Left lung (tissue), 10 donors: ENCODE data around the gene NCEH1. TPM values are rescaled to one million over a fixed set of nuclear protein-coding genes. Genes with fewer than 3 reads are reported as not detected.
A peak's percentile ranks its signal among the peaks of the same experiment; 100 is the strongest.

ENCODE experiments used
- ATAC-seq: fragments of 200-7000 bp; cut with Tn5 transposase; one replicate; pipeline ENCODE4 v1.9.1; 2020; ENCODE audit warnings: moderate library complexity
- DNase-seq, 4 donors: peaks; one replicate each; pipeline ENCODE4 v3.0.0-alpha.2; 2013 to 2020
- H3K27ac ChIP-seq, 2 donors: fragments of 200-600 bp; sonication (generic) in 1 of 2; one replicate each; pipeline versions ENCODE4 v1.5.0 to v1.8.0; 2020 to 2021
- H3K27me3 ChIP-seq, 2 donors: fragments of 200-600 bp; sonication (generic) in 1 of 2; one replicate each; pipeline versions ENCODE4 v1.5.0 to v1.8.0; 2020 to 2021
- H3K36me3 ChIP-seq, 2 donors: fragments of 200-600 bp; sonication (generic) in 1 of 2; one replicate each; pipeline versions ENCODE4 v1.5.0 to v1.8.0; 2020 to 2021
- H3K4me1 ChIP-seq, 2 donors: fragments of 200-600 bp; one replicate each; pipeline ENCODE4 v1.8.0; 2021
- H3K4me3 ChIP-seq, 2 donors: fragments of 200-600 bp; sonication (generic) in 1 of 2; one replicate each; pipeline versions ENCODE4 v1.5.0 to v1.8.0; 2020 to 2021; ENCODE audit warnings: mild to moderate bottlenecking in 1 of 2
- H3K9me3 ChIP-seq, 2 donors: fragments of 200-600 bp; sonication (generic) in 1 of 2; one replicate each; pipeline versions ENCODE4 v1.5.0 to v1.8.0; 2020 to 2021
- intact Hi-C, 2 donors: fragments of 100-400 bp; cut with DNase I; formaldehyde crosslinking; loops; one replicate each; pipeline versions ENCODE4 v1.11.2 to v1.14.2; 2022
- polyA plus RNA-seq, 6 donors: library from polyadenylated mRNA; unstranded; fragments of 120-200 nt; gene quantifications; one replicate each; pipeline ENCODE4 v1.2.1, GENCODE V29; 2013; ENCODE audit not compliant: insufficient read length in 6 of 6
- total RNA-seq, 2 donors: library from RNA; stranded (reverse); fragmentation: NEBNext Ultra II Directional; extraction: Animal tissue kit (Norgen Biotek cat#: 25700); gene quantifications; one replicate each; pipeline ENCODE4 v1.2.1, GENCODE V29; 2021
- TF ChIP-seq, protein P1 (sequence below), 2 donors: fragments of 200-600 bp; sonication (generic) in 1 of 2; IDR thresholded peaks; one replicate each; pipeline versions ENCODE4 v1.5.0 to v1.8.0; 2021; ENCODE audit warnings: antibody characterized with exemption in 2 of 2
- donor health status: DM: no; HTN: yes; CAD: no.
- donor health status: DM: no; HTN: no; CAD: no.

Gene NCEH1
- total and polyA plus RNA-seq, 8 donors = 2.8 to 66.6 (median 3.3) TPM

DNA sequence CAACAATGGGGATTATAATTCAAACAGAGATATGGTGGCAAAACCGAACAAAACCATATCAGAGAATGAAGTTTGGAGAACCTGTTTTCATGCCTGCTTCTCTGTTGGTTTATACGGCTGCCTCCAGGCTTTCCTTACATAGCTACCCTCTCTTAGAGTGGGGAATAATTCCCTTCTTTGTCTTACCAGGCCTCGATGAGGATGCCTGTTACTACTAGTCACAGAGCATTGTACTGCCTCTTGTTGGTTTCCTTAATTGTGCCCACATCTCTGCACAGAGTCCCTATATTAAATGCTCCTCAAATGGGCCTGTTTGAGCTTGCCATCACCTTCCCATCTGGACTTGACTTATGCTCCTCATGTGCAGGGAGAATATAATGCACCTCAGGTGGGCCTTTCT lies 92.9 kb downstream of the NCEH1 start:
- Histone ChIP-seq H3K27ac (no peak overlapping the region), H3K9me3 (peaks cover 0 to 13% of the 10 kb centered on the region in 2 donors), H3K27me3 (no peaks in the 10 kb centered on the region), H3K36me3 (no peaks in the 10 kb centered on the region), H3K4me3 (no peak overlapping the region), H3K4me1 (peaks cover 6 to 24% of the 10 kb centered on the region in 2 donors)
- TF ChIP-seq, protein P1, sequence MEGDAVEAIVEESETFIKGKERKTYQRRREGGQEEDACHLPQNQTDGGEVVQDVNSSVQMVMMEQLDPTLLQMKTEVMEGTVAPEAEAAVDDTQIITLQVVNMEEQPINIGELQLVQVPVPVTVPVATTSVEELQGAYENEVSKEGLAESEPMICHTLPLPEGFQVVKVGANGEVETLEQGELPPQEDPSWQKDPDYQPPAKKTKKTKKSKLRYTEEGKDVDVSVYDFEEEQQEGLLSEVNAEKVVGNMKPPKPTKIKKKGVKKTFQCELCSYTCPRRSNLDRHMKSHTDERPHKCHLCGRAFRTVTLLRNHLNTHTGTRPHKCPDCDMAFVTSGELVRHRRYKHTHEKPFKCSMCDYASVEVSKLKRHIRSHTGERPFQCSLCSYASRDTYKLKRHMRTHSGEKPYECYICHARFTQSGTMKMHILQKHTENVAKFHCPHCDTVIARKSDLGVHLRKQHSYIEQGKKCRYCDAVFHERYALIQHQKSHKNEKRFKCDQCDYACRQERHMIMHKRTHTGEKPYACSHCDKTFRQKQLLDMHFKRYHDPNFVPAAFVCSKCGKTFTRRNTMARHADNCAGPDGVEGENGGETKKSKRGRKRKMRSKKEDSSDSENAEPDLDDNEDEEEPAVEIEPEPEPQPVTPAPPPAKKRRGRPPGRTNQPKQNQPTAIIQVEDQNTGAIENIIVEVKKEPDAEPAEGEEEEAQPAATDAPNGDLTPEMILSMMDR (IDR thresholded peaks at IDR 0.05) = no peak
- ATAC-seq (no peak), DNase-seq (no peak)
- intact Hi-C loops = no loop called here

DNA sequence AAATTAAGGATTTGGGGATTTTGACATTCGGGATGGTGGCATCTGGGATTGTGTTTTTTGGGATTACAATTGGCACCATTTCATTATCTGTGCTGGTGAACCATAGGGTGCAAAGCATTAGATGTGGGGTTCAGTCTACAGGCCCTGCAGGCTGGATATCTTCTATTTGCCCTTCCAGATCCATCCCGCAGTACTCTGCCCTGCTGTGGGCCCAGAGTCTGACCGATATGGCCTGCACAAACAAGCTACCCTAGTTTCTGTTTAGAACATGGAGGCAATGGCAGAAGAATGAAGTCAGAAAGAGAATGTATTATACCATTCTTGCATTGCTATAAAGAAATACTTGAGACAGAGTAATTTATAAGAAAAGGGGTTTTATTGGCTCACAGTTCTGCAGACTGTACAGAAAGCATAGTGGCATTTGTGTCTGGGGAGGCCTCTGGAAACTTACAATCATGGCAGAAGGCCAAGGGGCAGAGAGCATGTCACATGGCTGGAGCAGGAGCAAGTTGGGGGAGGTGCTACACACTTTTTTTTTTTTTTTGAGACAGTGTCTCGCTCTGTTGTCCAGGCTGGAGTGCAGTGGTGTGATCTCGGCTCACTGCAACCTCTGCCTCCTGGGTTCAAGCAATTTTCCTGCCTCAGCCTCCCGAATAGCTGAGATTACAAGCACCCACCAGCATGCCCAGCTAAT lies 93.7 kb downstream of the NCEH1 start:
- Histone ChIP-seq H3K27ac (no peak overlapping the region), H3K27me3 (no peaks in the 10 kb centered on the region), H3K9me3 (peaks cover 0 to 13% of the 10 kb centered on the region in 2 donors), H3K4me1 (peaks cover 6 to 18% of the 10 kb centered on the region in 2 donors), H3K36me3 (no peaks in the 10 kb centered on the region), H3K4me3 (no peak overlapping the region)
- intact Hi-C loops = no loop called here
- TF ChIP-seq, protein P1 (IDR thresholded peaks at IDR 0.05) = no peak
- DNase-seq = no peak
- ATAC-seq = no peak

DNA sequence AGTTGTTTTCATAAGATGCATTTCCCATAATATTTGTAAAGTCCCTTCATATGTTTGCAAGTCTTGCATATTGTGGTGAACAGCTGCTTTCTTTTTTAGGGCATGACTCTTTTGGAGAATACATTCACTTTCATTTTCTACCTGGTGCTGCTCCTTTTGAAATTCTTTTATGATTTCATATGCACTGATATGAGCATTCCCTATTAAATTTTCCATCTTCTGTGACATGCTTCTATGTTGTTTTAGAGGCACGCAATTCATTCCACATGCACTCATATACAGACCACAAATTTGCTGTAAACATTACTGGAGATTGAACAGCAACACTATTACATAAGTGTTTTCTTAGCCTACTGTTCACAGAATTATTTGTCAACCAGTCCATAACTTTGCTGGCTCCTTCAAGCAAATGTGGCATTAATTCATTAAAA lies 94.8 kb downstream of the NCEH1 start:
- Histone ChIP-seq H3K27ac (peak overlapping the region in 1 of 2 donors; percentile 48), H3K4me3 (no peak overlapping the region), H3K36me3 (no peaks in the 10 kb centered on the region), H3K4me1 (peaks cover 6 to 18% of the 10 kb centered on the region in 2 donors), H3K27me3 (no peaks in the 10 kb centered on the region), H3K9me3 (peaks cover 0 to 13% of the 10 kb centered on the region in 2 donors)
- DNase-seq = no peak
- peak; percentile 52 for ATAC-seq
- intact Hi-C loops = no loop called here
- TF ChIP-seq, protein P1 (IDR thresholded peaks at IDR 0.05) = no peak

DNA sequence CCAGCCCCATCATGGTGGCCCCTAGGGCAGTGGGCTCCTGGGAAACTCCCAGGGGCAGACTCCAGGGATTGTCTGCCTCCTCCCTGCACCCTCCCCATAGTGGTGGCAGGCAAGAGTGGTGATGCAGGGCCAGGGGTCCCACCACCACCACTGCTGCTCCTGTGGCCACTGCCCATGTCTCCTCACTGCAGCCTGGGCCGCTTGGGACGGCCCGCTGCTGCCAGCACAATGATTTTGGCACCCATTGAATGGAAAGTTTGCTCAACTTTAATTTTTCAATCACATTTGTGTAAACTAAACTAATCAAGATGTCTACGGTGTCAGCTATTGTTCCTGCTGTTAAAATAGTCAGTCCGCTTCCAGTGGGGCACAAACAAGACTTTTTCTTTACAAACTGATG lies 95.6 kb downstream of the NCEH1 start:
- no peaks in the 10 kb centered on the region for H3K27me3 ChIP-seq
- DNase-seq = no peak
- TF ChIP-seq, protein P1 (IDR thresholded peaks at IDR 0.05) = no peak
- intact Hi-C loops = no loop called here
- peaks cover 6 to 18% of the 10 kb centered on the region in 2 donors for H3K4me1 ChIP-seq
- H3K9me3 ChIP-seq = peaks cover 0 to 13% of the 10 kb centered on the region in 2 donors
- H3K36me3 ChIP-seq = no peaks in the 10 kb centered on the region
- no peak for ATAC-seq
- peak overlapping the region in 1 of 2 donors; percentile 48 for H3K27ac ChIP-seq
- no peak overlapping the region for H3K4me3 ChIP-seq

DNA sequence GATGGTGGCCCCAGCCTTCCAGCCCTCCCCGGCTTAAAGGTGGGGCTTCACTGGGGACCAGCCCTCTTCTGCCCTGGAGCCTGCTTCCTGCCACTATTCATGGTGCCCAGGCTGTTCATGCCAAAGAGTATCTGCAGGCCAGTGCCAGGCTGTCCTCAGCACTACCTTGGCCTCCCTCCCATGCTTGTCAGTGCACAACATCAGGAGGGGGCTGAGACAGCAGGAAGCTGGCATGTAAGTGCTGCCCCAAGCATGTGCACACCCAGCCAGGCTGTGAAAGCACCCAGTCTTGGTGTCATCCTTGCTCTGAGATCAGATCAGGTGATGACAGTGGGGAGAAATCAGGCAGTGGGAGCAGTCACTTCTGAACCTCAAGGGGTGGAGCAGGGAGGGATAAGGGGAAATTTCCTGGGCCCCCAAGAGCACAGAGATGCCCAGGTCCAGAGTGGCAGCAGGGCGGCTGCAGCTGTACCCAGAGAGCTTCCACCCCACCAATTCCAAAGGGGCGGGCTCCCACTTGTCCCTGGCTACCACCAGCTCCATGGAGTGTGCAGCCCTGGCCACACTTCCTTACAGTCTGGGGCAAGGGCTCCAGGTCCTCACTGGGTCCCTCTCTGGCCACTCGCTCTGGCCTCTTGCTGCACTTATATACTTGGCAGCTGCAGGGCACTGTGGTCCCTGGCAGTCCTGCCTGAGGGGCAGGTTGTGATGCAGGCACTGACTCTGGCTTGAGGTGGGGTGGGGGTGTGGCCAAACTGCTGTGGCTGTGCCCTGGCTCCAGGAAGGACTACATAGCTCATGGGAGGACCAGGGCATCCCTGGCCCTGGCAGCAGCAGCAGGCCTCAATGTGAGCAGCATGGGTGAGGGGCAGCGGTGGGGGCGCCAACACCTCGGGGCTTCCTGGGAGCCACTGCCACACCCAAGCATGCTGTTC lies 96.3 kb downstream of the NCEH1 start:
- intact Hi-C loops = no loop called here
- peak overlapping the region in 1 of 2 donors; percentile 48 for H3K27ac ChIP-seq
- H3K4me1 ChIP-seq = peaks cover 6 to 18% of the 10 kb centered on the region in 2 donors
- H3K4me3 ChIP-seq = no peak overlapping the region
- no peaks in the 10 kb centered on the region for H3K36me3 ChIP-seq
- H3K27me3 ChIP-seq = no peaks in the 10 kb centered on the region
- DNase-seq (no peak), ATAC-seq (no peak)
- peaks cover 0 to 13% of the 10 kb centered on the region in 2 donors for H3K9me3 ChIP-seq
- TF ChIP-seq, protein P1 (IDR thresholded peaks at IDR 0.05) = no peak
